ENCODE measurements around the gene NCK2.

DNA sequence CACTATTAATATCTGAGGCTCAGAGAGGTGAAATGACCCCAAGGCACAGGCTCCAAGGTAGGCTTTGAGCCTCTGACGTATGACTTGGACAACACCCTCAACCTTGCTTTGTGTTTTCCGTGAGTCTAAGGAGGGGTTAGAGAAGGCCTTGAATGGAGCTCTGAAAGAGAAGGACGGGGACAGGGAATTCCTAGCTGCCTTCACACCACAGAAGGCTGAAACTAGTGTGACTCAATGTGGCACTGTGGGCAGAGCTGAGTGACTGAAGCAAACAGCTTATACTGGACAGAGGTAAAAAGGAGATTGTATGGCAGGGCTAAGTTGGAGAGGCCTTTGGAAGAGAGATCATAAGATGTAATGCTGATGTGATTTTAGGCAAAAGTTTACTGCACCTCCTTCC is 3.5 kb upstream of the NCK2 start:
- TF ChIP-seq, protein P1, sequence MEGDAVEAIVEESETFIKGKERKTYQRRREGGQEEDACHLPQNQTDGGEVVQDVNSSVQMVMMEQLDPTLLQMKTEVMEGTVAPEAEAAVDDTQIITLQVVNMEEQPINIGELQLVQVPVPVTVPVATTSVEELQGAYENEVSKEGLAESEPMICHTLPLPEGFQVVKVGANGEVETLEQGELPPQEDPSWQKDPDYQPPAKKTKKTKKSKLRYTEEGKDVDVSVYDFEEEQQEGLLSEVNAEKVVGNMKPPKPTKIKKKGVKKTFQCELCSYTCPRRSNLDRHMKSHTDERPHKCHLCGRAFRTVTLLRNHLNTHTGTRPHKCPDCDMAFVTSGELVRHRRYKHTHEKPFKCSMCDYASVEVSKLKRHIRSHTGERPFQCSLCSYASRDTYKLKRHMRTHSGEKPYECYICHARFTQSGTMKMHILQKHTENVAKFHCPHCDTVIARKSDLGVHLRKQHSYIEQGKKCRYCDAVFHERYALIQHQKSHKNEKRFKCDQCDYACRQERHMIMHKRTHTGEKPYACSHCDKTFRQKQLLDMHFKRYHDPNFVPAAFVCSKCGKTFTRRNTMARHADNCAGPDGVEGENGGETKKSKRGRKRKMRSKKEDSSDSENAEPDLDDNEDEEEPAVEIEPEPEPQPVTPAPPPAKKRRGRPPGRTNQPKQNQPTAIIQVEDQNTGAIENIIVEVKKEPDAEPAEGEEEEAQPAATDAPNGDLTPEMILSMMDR (conservative IDR thresholded peaks at IDR 0.05; ENCODE audit: low read depth, low read length), result no peak
- TF ChIP-seq EZH2 (IDR thresholded peaks at IDR 0.05; ENCODE audit: borderline replicate concordance, low read depth, low read length, poor library complexity, severe bottlenecking), result no peak

All from A673 (cell line).